Esophagus muscularis mucosa (tissue), 3 donors: ENCODE results near the gene PIGK.

Source experiments
- CTCF ChIP-seq, 3 experiments: fragments of 200-600 bp in 2 of 3; fragments of 450-650 bp in 1 of 3; sonication (generic) in 2 of 3; IDR thresholded peaks; one replicate each; pipeline ENCODE4 v1.5.1; 2017 to 2019; ENCODE audit warnings: antibody characterized with exemption in 3 of 3, mild to moderate bottlenecking in 2 of 3, moderate library complexity in 1 of 3
- POLR2AphosphoS5 ChIP-seq, 2 donors: sonication (generic); formaldehyde crosslinking; IDR thresholded peaks; one replicate each; pipeline ENCODE4 v1.6.1; 2017; ENCODE audit warnings: antibody characterized with exemption in 2 of 2

- TF ChIP-seq POLR2AphosphoS5 (IDR thresholded peaks at IDR 0.05) (no peak), CTCF (IDR thresholded peaks at IDR 0.05) (no peak)
These were observed 18.4 kb downstream of the PIGK start for GRCh38 chr1:77200806-77201205.
